HG02943 (cell line): ENCODE results near the gene PHACTR1.
"Not testable (repeated sequence)": the region's sequence is repeated elsewhere in the genome, so short reads cannot be mapped to it uniquely, and the experiment has no call there.

ENCODE experiments used
- ATAC-seq: cut with Tn5 transposase; IDR thresholded peaks from one replicate; pipeline ENCODE4 v1.9.1; 2021; ENCODE audit warnings: mild to moderate bottlenecking, low read depth, moderate library complexity; ENCODE audit not compliant: unreplicated experiment

Gene PHACTR1

DNA sequence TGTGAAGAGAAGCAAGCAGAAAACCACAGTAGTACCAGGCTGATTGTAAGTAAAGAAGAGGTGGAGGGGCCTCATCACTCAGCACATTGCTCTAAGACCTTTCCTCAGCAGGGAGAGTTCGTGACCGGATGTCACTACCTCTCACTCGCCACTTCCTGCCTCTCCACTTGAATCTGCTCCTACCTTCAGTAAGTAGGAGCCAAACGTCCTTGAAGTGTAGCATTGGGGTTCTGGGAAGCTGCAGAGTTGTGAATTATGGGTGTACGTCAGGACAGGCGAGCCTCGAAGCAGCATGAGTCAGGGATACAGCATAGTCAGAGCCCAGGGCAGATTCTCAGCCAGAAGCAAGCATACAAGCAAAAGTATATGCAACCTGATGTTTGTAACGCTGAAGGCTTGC is 224.9 kb downstream of the PHACTR1 start:
- ATAC-seq = no peak

- no peak for ATAC-seq
These were observed 227.0 kb downstream of the PHACTR1 start for GRCh38 chr6:12943549-12943948.

GRCh38 chr6:12944001-12944400 is 227.4 kb downstream of the PHACTR1 start:
- no peak for ATAC-seq

DNA sequence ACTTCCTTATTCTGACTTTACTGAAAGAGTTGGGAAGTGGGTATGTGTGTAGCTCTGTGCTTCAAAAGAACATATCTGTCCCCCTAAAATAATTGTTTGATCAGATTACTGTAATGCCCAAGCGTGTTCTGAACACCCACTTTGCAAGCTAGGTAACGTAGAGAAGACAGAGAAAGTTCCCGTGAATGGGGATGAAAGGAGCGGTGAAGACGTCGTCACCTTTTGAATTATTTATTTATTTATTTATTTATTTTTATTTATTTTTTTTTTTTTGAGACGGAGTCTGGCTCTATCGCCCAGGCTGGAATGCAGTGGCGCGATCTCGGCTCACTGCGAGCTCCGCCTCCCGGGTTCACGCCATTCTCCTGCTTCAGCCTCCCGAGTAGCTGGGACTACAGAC is 228.0 kb downstream of the PHACTR1 start:
- ATAC-seq = not testable (repeated sequence)

DNA sequence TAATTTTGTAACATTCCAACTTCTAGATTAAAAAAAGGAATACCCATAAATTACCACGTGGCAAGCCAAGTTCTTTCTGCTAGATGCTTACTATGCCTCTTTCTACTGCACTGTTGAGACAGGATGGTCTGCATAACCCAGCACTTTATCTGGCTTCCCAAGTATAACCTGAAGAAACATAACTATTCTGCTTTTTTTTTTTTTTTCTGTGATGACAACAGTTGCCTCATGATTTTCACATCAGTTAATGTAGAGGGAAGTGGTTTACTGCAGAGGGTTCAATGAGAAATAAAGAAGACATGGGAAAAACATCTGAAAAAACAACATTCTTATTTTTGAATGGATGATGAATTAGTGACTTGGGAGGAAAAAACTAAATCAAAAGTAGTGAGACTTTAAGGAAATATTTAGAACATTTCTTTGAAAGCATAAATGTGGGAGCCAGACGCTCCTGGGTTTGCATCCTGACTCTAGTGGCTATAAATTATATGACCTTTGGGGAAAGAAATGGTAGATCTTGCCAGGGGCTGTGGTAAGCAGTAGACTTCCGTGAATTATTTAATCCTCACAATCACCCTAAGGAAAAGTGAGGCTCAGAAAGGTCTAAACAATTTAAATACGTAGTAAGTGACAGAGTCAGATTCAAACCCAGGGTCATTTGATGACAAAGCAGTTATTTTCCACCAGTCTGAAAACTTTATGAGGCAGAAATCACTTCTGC is 230.7 kb downstream of the PHACTR1 start:
- ATAC-seq = no peak

GRCh38 chr6:12947967-12948366 is 231.4 kb downstream of the PHACTR1 start:
- ATAC-seq = no peak

DNA sequence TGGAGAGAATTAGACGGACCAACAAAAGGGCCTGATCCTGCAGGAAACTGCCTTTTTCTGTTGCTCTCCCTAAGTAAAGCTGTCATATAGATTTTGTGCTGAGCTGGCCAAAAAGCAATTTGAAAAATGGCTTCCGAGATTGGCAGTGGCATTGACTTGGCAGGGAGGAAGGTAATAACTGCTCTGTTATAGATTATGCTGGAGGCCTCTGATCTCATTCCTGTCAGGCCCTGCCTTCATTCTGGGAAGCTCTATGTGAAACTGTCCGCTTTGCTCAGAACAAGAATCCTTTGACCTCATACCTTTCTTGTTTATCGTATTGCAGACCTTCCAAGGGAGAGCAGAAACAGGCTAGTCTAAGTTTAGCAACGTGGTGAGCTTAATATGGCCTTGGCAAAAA is 234.4 kb downstream of the PHACTR1 start:
- no peak for ATAC-seq

- ATAC-seq = no peak
These were observed 234.8 kb downstream of the PHACTR1 start for GRCh38 chr6:12951415-12951814.

GRCh38 chr6:12952318-12952717 is 235.8 kb downstream of the PHACTR1 start:
- ATAC-seq = no peak

GRCh38 chr6:12955956-12956355 is 239.4 kb downstream of the PHACTR1 start:
- ATAC-seq = no peak

- ATAC-seq = no peak
These were observed 240.4 kb downstream of the PHACTR1 start for GRCh38 chr6:12956991-12957320.

DNA sequence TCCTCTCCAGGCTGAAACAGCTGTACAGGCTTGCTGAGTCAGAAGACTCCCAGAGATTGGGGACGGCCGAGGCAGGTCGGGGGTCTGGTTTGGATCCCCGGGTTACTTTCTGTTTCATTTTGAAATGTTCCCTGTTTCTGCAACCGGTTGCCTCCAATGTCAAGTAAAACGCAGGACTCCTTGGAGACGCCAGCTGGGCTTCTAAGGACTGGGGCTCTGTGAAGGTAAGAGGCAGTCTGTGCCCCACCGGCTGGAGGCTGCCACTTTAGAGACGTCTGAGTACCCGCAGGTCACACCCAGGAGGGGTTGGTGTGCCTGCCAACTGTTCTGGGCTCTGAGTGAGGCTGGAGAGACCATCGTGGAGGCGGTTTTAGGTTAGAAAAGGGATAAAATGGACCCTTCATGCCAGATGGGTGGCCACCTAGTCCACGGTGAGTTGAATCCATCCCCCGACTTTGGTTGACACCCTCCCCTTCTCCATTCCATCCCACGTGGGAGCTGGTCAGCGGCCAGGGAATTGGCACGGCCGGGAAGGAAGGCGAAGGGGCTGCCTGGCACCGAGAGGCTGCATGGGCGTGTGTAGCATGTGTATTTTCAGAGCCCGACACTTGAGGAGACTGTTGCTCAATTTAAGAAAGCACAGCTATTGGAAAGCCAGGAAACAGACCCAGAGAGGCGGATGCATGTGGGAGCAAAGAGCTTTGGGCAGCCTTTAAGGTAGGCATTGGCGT is 240.9 kb downstream of the PHACTR1 start:
- ATAC-seq = no peak

DNA sequence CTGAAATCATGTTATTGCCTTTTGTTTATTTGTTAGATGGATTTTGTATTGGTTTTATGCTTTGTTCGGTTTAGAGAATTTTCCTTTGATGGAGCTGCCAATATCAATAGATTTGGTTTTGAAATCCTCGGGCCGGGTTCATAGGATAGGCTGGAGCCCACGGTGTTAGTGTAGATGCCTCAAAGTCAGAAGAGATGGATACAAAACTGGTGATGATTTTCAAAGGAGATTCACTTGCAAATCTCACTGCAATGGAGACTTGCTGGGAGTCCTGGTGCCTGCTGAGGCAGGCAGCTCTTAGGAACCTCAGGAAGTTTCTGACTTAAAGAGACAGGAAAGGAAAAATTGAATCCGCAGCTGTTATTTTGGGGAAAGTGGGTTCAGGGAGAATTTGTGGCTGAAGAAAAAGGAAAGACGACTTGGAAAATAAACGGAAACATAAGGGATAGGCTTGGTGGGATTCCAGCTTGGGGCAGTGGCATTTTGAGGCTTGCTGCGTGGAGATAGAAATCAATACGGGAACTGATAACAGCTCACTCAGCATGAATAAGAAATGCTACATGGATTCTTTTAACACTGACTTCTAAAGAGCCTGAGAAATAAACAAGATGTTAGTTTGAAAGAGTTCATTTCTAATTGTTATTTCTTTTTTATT is 241.6 kb downstream of the PHACTR1 start:
- ATAC-seq = no peak

DNA sequence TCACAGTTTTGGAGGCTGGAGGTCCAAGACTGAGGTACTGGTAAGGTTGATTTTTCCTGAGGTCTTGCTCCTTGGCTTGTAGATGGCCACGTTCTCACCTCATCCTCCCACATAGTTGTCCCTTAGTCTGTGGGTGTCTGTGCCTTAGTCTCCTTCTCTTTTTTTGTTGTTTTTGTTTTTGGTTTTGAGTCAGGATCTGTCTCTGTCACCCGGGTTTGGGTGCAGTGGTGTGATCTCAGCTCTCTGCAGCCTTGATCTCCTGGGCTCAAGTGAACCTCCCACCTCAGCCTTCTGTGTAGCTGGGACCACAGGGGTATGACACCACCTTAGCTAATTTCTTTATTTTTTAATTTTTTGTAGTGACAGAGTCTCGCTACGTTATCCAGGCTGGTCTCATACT is 245.2 kb downstream of the PHACTR1 start:
- ATAC-seq = no peak

DNA sequence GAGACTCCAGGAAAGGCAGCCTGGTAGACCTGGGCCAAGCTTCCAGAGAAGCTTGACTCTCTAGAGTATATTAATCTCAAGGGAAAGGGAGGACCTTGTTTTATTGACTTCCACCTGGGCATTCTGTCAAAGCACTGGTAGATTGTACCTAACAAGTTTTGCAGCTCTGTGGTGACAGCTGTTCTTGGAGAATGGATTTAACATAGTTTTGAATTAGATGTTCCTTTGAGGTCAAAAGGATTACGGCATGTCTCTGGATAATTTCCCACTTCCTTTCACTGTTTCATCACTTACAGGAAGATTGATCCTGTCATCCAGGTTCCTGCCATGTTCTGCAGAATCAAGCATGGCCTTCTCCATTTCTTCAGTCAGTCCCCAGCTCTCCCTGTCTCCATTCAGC is 246.0 kb downstream of the PHACTR1 start:
- no peak for ATAC-seq

GRCh38 chr6:12962987-12963386 is 246.4 kb downstream of the PHACTR1 start:
- ATAC-seq = no peak

- no peak for ATAC-seq
These were observed 247.0 kb downstream of the PHACTR1 start for GRCh38 chr6:12963567-12963966.

DNA sequence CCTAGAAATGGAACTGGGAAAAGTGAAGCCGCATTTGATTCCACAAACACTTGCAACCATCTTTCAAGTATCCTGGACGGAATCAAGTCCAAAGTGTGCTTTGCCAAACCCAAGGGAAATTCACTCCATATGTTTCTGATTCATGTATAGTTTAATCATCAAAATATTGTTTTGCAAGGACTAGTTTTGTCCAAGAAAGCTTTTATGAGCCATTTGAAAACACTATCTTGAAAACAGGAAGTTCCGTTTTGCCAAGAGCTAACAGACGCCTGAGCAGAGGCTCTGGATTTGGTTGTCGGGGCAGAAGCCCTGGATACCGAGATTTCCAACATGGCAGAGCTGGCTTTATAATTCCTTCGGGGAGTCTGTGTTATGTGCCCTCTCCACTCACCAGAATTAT is 251.1 kb downstream of the PHACTR1 start:
- no peak for ATAC-seq

GRCh38 chr6:12968290-12968689 is 251.7 kb downstream of the PHACTR1 start:
- ATAC-seq = no peak

DNA sequence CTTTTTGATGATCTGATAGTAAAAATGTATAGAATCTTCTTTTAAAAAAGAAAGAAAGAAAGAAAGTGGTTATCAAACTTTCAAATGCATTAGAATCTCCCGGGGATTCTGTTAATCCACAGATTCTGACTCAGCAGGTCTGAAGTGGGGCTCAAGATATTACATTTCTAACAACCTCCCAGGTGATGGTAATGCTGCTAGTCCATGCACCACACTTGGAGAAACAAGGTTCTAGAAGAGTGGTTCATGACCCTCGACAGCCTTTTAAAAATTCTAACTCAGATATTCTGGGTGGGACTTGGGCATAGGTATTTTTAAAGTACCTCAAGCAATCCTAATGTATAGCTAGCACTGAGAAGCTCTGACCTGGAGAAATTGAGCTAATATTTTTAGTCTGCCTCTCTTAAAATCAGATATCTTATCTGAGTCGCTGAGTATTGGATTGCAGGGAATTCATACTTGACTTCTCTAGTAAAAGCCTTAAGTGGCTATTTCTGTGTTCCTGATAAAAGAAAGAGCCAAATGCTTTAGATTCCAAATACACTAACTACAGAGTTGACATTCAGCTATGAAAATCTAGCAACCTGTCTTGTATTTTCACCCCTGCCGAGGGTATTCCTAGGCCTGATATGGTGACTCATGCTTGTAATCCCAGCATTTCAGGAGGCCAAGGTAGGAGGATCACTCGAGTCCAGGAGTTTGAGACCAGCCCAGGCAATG is 252.4 kb downstream of the PHACTR1 start:
- ATAC-seq = no peak

DNA sequence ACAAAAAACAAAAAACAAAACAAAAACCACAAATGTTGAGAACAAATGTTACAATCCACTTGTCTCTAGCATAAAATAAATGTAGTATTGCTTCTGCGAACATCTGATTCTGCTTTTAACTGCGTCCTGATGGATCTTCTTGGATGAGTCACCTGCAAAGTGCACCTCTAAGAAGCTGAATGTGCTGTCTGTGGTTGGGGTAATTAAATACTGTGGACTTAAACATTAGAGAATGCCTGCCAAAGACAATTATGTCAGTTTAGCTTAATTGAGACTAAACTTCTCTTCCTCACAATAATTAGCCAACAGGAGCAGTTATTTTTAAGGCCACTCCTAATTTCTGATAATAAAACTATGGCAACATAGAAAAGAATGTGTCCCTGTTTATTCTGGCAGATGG is 253.4 kb downstream of the PHACTR1 start:
- ATAC-seq = no peak
